ENCODE data around the gene PLEKHM2. TPM values are rescaled to one million over a fixed set of nuclear protein-coding genes. Genes with fewer than 3 reads are reported as not detected.

PLEKHM2 gene
- total and polyA plus RNA-seq, 3 experiments from 2014 or later, result 8.3 to 56.3 (median 55.8) TPM

DNA sequence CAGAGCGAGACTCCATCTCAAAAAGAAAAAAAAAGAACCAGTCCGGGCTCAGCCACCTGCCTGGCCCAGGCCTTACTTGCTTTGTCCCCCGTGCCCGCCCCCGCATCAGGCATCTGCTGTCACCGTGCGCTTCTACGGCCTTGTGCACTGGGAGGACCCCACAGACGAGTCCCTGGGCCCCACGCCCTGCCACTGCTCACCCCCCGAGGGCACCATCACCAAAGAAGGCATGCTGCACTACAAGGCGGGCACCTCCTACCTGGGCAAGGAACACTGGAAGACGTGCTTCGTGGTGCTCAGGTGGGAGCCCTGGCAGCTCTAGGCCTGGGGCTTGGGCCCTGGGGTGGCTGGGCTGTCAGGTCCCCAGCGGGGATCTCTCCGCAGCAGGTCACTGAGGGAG lies 46.3 kb downstream of the PLEKHM2 start:
- no peak overlapping the region for H3K4me3 ChIP-seq (ENCODE audit: low read length)
- no peak overlapping the region for H3K27ac Mint-ChIP-seq
- DNase-seq, result no peak
- H3K36me3 ChIP-seq (ENCODE audit: insufficient read depth, low read length), result peaks cover 32% of the 10 kb centered on the region
- H3K27me3 ChIP-seq (ENCODE audit: insufficient read depth, low read length, poor library complexity, severe bottlenecking), result no peaks in the 10 kb centered on the region
- no peaks in the 10 kb centered on the region for H3K4me1 Mint-ChIP-seq
- no peak overlapping the region for H3K27ac ChIP-seq (ENCODE audit: low read depth, low read length)
- H3K4me1 ChIP-seq (ENCODE audit: insufficient read depth, low read length), result no peaks in the 10 kb centered on the region
- H3K27me3 Mint-ChIP-seq, result no peaks in the 10 kb centered on the region
- no peaks in the 10 kb centered on the region for H3K9me3 ChIP-seq (ENCODE audit: low read length)
- H3K9me3 Mint-ChIP-seq, result no peaks in the 10 kb centered on the region
- ChIA-PET POLR2A (no interaction called here), CTCF (no interaction called here)
- peak overlapping the region in 1 of 7 donors; percentile 13 for H3K4me3 Mint-ChIP-seq
- peaks cover 0 to 83% (median 6%) of the 10 kb centered on the region in 3 donors for H3K36me3 Mint-ChIP-seq

DNA sequence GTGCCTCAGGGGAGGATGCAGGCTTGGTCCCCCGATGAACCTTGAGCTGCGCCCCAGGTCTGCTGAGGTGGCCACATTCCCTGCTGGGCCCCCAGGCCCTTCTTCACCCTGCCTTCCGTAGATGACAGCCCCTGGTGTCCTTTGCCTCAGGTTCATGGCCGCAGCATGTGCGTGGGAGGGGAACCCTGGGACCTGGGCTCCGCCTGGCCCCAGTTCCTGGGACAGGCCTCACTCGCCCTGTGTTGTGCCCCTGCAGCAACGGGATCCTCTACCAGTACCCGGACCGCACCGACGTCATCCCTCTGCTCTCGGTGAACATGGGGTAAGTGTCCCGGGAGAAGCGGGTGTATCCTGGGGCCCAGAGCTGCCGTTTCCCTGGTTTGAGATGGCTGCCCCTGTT lies 46.8 kb downstream of the PLEKHM2 start:
- ChIA-PET POLR2A (no interaction called here), CTCF (no interaction called here)
- peaks cover 27% of the 10 kb centered on the region for H3K36me3 ChIP-seq (ENCODE audit: insufficient read depth, low read length)
- DNase-seq, result no peak
- H3K4me1 ChIP-seq (ENCODE audit: insufficient read depth, low read length), result no peaks in the 10 kb centered on the region
- no peak overlapping the region for H3K4me3 ChIP-seq (ENCODE audit: low read length)
- Mint-ChIP-seq H3K27ac (no peak overlapping the region), H3K4me1 (no peaks in the 10 kb centered on the region), H3K36me3 (peaks cover 0 to 78% (median 4%) of the 10 kb centered on the region in 3 donors), H3K4me3 (no peak overlapping the region), H3K9me3 (no peaks in the 10 kb centered on the region), H3K27me3 (no peaks in the 10 kb centered on the region)
- no peak overlapping the region for H3K27ac ChIP-seq (ENCODE audit: low read depth, low read length)
- H3K9me3 ChIP-seq (ENCODE audit: low read length), result no peaks in the 10 kb centered on the region
- H3K27me3 ChIP-seq (ENCODE audit: insufficient read depth, low read length, poor library complexity, severe bottlenecking), result no peaks in the 10 kb centered on the region

DNA sequence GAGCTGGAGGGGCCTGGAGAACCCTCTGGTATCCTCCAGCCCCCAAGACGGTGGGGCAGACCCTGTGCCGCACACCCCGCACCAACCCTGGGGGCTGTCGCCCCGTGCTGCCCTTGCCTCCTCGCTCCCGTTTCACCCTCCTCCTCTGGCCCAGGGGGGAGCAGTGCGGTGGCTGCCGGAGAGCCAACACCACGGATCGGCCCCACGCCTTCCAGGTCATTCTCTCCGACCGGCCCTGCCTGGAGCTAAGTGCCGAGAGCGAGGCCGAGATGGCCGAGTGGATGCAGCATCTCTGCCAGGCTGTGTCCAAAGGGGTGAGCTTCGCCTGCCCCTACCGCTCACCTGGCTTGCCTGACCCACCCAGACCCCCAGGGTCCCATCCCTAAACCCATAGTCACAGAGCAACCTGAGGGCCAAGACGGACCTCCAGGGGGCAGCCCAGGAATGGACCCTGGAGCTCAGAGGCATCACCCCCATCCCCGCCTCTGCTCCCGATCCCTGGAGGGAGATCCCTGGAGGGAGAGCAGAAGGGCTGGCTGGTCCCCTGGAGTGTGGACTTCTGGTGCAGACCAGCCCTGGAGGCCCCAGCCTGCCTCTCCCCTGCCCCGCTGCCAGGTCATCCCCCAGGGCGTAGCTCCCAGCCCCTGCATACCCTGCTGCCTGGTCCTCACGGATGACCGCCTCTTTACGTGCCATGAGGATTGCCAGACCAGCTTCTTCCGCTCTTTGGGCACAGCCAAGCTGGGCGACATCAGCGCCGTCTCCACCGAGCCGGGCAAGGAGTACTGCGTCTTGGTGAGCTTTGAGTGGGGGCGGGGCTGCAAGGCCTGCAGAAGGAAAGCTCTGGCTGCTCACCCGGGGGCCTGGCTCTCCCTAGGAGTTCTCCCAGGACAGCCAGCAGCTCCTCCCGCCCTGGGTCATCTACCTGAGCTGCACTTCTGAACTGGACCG lies 47.9 kb downstream of the PLEKHM2 start:
- no peaks in the 10 kb centered on the region for H3K9me3 Mint-ChIP-seq
- H3K27ac Mint-ChIP-seq, result no peak overlapping the region
- no peak overlapping the region for H3K4me3 ChIP-seq (ENCODE audit: low read length)
- H3K36me3 Mint-ChIP-seq, result peaks cover 0 to 68% (median 1%) of the 10 kb centered on the region in 3 donors
- H3K4me1 ChIP-seq (ENCODE audit: insufficient read depth, low read length), result no peaks in the 10 kb centered on the region
- CTCF ChIA-PET, result no interaction called here
- POLR2A ChIA-PET, result no interaction called here
- H3K27me3 ChIP-seq (ENCODE audit: insufficient read depth, low read length, poor library complexity, severe bottlenecking), result no peaks in the 10 kb centered on the region
- H3K36me3 ChIP-seq (ENCODE audit: insufficient read depth, low read length), result peaks cover 18% of the 10 kb centered on the region
- no peaks in the 10 kb centered on the region for H3K4me1 Mint-ChIP-seq
- H3K27ac ChIP-seq (ENCODE audit: low read depth, low read length), result no peak overlapping the region
- H3K9me3 ChIP-seq (ENCODE audit: low read length), result no peaks in the 10 kb centered on the region
- DNase-seq, result no peak
- H3K4me3 Mint-ChIP-seq, result no peak overlapping the region
- H3K27me3 Mint-ChIP-seq, result no peaks in the 10 kb centered on the region

DNA sequence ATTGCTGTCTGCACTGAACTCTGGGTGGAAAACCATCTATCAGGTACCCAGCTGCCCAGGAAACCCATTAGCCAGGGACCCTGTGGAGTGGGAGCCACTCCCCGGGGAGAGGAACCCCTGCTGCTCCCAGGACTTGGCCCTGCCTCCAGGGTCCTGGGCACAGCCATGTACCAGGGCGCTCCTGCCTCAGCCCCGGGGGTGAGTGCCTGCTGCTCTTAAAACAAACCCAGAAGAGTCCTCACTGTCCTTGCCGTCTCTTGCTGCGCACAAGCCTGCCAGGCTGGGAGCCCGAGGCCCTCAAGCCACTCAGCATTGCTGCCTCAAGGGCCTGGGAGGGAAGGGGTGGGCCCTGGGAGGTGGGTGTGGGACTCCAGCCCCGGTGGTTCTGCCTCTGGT lies 48.6 kb downstream of the PLEKHM2 start:
- Histone ChIP-seq H3K9me3 (ENCODE audit: low read length) (no peaks in the 10 kb centered on the region), H3K27me3 (ENCODE audit: insufficient read depth, low read length, poor library complexity, severe bottlenecking) (no peaks in the 10 kb centered on the region), H3K4me1 (ENCODE audit: insufficient read depth, low read length) (no peaks in the 10 kb centered on the region), H3K4me3 (ENCODE audit: low read length) (no peak overlapping the region), H3K27ac (ENCODE audit: low read depth, low read length) (no peak overlapping the region), H3K36me3 (ENCODE audit: insufficient read depth, low read length) (peaks cover 11% of the 10 kb centered on the region)
- DNase-seq, result no peak
- Mint-ChIP-seq H3K4me3 (no peak overlapping the region), H3K9me3 (no peaks in the 10 kb centered on the region), H3K4me1 (no peaks in the 10 kb centered on the region), H3K36me3 (peaks cover 0 to 61% (median 0%) of the 10 kb centered on the region in 3 donors), H3K27ac (no peak overlapping the region), H3K27me3 (no peaks in the 10 kb centered on the region)
- CTCF ChIA-PET, result no interaction called here
- POLR2A ChIA-PET, result no interaction called here

DNA sequence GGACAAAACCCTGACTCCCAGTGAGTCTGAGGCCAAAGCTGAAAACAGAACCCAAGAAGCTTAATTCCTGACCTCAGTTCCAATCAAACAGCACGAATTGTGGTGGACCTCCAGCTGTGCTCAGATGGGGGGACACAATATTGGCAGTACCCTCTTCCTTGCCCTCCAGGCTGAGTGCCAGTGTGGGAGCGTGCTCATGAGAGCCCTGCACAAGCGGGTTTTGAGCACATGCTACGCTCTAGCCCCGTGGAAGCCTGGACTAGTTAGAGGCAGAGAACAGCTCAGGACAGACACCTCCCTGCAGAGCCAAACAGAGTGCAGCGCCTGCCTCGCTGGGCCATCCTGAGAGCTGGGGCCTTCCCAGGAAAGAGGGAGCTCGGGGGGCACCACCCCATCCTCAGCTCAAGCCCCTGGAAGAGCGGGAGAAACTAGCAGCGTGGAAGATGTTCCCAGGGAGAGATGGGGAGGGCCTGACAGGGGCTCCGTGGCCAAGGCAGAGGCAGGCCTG lies 49.2 kb downstream of the PLEKHM2 start:
- Histone ChIP-seq H3K36me3 (ENCODE audit: insufficient read depth, low read length) (peaks cover 8% of the 10 kb centered on the region), H3K27ac (ENCODE audit: low read depth, low read length) (no peak overlapping the region), H3K9me3 (ENCODE audit: low read length) (no peaks in the 10 kb centered on the region), H3K4me3 (ENCODE audit: low read length) (no peak overlapping the region), H3K4me1 (ENCODE audit: insufficient read depth, low read length) (no peaks in the 10 kb centered on the region), H3K27me3 (ENCODE audit: insufficient read depth, low read length, poor library complexity, severe bottlenecking) (no peaks in the 10 kb centered on the region)
- Mint-ChIP-seq H3K4me3 (peak overlapping the region in 1 of 7 donors; percentile 76), H3K36me3 (peaks cover 0 to 55% (median 0%) of the 10 kb centered on the region in 3 donors), H3K4me1 (no peaks in the 10 kb centered on the region), H3K27me3 (no peaks in the 10 kb centered on the region), H3K9me3 (no peaks in the 10 kb centered on the region), H3K27ac (peak overlapping the region in 1 of 8 donors; percentile 17)
- DNase-seq, result no peak
- CTCF ChIA-PET, result no interaction called here
- POLR2A ChIA-PET, result no interaction called here

DNA sequence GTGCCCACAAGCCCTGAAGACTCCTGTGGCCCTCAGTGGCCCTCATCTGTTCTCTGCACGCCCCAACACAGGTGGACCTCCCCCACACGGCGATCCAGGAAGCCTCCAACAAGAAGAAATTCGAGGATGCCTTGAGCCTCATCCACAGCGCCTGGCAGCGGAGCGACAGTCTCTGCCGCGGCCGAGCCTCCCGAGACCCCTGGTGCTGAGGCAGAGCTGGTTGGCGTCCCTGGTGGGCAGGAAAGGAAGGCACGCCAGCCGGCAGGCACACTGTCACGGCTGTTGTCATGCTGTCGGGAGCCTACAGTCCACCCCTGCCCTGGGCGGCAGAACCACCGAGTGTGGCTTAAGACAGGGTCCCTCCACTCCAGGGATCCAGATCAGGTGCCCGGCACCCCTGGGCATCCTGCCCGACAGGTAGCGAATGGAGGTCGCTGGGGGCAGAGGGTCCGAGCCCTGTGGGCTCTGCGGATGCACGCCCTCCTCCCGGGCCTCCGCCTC lies 49.7 kb downstream of the PLEKHM2 start:
- Mint-ChIP-seq H3K36me3 (peaks cover 0 to 50% (median 0%) of the 10 kb centered on the region in 3 donors), H3K4me3 (no peak overlapping the region), H3K4me1 (no peaks in the 10 kb centered on the region), H3K9me3 (no peaks in the 10 kb centered on the region), H3K27ac (no peak overlapping the region), H3K27me3 (no peaks in the 10 kb centered on the region)
- Histone ChIP-seq H3K9me3 (ENCODE audit: low read length) (no peaks in the 10 kb centered on the region), H3K36me3 (ENCODE audit: insufficient read depth, low read length) (peaks cover 8% of the 10 kb centered on the region), H3K4me3 (ENCODE audit: low read length) (no peak overlapping the region), H3K4me1 (ENCODE audit: insufficient read depth, low read length) (no peaks in the 10 kb centered on the region), H3K27me3 (ENCODE audit: insufficient read depth, low read length, poor library complexity, severe bottlenecking) (no peaks in the 10 kb centered on the region), H3K27ac (ENCODE audit: low read depth, low read length) (no peak overlapping the region)
- POLR2A ChIA-PET, result no interaction called here
- DNase-seq, result no peak
- CTCF ChIA-PET, result no interaction called here

DNA sequence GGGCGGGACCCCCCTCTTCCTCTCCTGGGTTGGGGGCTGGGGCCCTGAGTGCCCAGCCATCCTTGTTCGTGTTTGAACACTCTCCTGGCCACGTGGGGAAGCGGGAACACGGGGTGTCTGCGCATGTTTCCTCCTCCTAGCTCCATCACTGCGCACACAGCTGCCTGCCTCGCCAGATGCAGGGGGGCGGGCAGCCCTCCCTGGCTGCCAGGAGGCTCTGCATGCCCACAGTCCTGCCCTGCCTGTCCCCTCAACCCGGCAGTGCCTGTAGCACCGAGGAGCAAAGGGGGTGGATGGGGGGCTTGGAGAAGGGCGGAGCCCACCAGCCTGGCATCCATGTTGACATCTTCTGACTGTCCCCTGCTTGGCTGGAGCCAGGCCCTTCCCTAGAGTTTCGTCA lies 50.2 kb downstream of the PLEKHM2 start:
- H3K4me1 Mint-ChIP-seq, result no peaks in the 10 kb centered on the region
- H3K27me3 Mint-ChIP-seq, result no peaks in the 10 kb centered on the region
- no peak for DNase-seq
- H3K9me3 ChIP-seq (ENCODE audit: low read length), result no peaks in the 10 kb centered on the region
- H3K36me3 ChIP-seq (ENCODE audit: insufficient read depth, low read length), result peaks cover 4% of the 10 kb centered on the region
- peaks cover 0 to 45% (median 0%) of the 10 kb centered on the region in 3 donors for H3K36me3 Mint-ChIP-seq
- H3K4me3 ChIP-seq (ENCODE audit: low read length), result no peak overlapping the region
- no peak overlapping the region for H3K27ac Mint-ChIP-seq
- H3K4me1 ChIP-seq (ENCODE audit: insufficient read depth, low read length), result no peaks in the 10 kb centered on the region
- no peaks in the 10 kb centered on the region for H3K9me3 Mint-ChIP-seq
- ChIA-PET CTCF (no interaction called here), POLR2A (no interaction called here)
- H3K27ac ChIP-seq (ENCODE audit: low read depth, low read length), result no peak overlapping the region
- no peak overlapping the region for H3K4me3 Mint-ChIP-seq
- H3K27me3 ChIP-seq (ENCODE audit: insufficient read depth, low read length, poor library complexity, severe bottlenecking), result no peaks in the 10 kb centered on the region

DNA sequence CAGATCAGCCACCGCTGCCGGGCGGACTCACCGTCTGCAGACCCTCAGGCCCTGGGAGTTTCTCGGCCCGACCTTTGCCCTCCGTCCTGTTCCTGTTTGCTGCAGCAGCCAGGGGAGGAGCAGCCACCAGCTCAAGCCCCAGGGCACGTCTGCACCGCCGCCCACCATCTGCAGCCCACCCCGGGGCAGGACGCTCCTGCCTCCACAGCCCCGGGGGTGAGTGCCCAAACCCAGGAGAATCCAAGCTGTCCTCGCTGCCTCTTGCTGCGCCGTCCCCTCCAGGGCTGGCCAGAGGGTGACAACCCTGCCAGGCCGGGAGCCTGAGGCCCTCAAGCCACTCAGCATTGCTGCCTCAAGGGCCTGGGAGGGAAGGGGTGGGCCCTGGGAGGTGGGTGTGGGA lies 50.8 kb downstream of the PLEKHM2 start:
- H3K9me3 ChIP-seq (ENCODE audit: low read length), result no peaks in the 10 kb centered on the region
- H3K4me1 ChIP-seq (ENCODE audit: insufficient read depth, low read length), result no peaks in the 10 kb centered on the region
- peaks cover 4% of the 10 kb centered on the region for H3K36me3 ChIP-seq (ENCODE audit: insufficient read depth, low read length)
- H3K4me3 ChIP-seq (ENCODE audit: low read length), result no peak overlapping the region
- ChIA-PET CTCF (no interaction called here), POLR2A (no interaction called here)
- no peak for DNase-seq
- no peaks in the 10 kb centered on the region for H3K27me3 ChIP-seq (ENCODE audit: insufficient read depth, low read length, poor library complexity, severe bottlenecking)
- no peak overlapping the region for H3K27ac ChIP-seq (ENCODE audit: low read depth, low read length)
- Mint-ChIP-seq H3K4me3 (no peak overlapping the region), H3K9me3 (no peaks in the 10 kb centered on the region), H3K27me3 (no peaks in the 10 kb centered on the region), H3K27ac (no peak overlapping the region), H3K36me3 (peaks cover 0 to 40% (median 0%) of the 10 kb centered on the region in 3 donors), H3K4me1 (no peaks in the 10 kb centered on the region)
